A549 (cell line): Measurements from ENCODE around the gene S100A12. TPM values are rescaled to one million over a fixed set of nuclear protein-coding genes. Genes with fewer than 3 reads are reported as not detected.

Source experiments
- ATAC-seq, 2 experiments: fragments of 200-7000 bp in 1 of 2; fragments of >200 bp in 1 of 2; cut with Nextera tagmentation in 1 of 2; cut with Tn5 transposase in 1 of 2; 3 replicates each; pipeline versions ENCODE4 v1.8.0 to v1.9.1; 2018 to 2020; ENCODE audit warnings: mild to moderate bottlenecking in 1 of 2, moderate library complexity in 1 of 2
- CTCF ChIA-PET: fragments of 300-600 bp; sonication (Branson Sonifier 250); formaldehyde crosslinking; extraction: SDS; loops from one replicate; lab custom pipeline; 2021; ENCODE audit warnings: antibody characterized with exemption, inconsistent platforms; lab: Yijun Ruan, JAX
- POLR2A ChIA-PET: fragments of 350-600 bp; formaldehyde crosslinking; extraction: SDS; loops from one replicate; lab custom pipeline; 2021; ENCODE audit warnings: antibody characterized with exemption, inconsistent platforms; lab: Yijun Ruan, JAX
- DNase-seq, 2 experiments: peaks; one replicate each; pipeline versions ENCODE4 v3.0.0 to v3.0.0-alpha.2; 2011 to 2016; ENCODE audit warnings: low read depth in 1 of 2, low spot score in 1 of 2
- FAIRE-seq: peaks from 2 replicates; lab custom pipeline; 2011; peaks lifted over from hg19 to GRCh38; lab: Jason Lieb, UNC
- H3K27ac ChIP-seq, 2 experiments: fragments of >200 bp; sonication (Bioruptor Twin); formaldehyde crosslinking; 3 replicates each; pipeline ENCODE4 v1.5.1; 2016 to 2017
- H3K4me1 ChIP-seq: fragments of >200 bp; sonication (Bioruptor Twin); formaldehyde crosslinking; 3 replicates; pipeline ENCODE4 v1.6.1; 2016
- H3K4me2 ChIP-seq: fragments of >200 bp; sonication (Bioruptor Twin); formaldehyde crosslinking; 3 replicates; pipeline ENCODE4 v1.6.1; 2016
- H3K4me3 ChIP-seq: fragments of >200 bp; sonication (Bioruptor Twin); formaldehyde crosslinking; 3 replicates; pipeline ENCODE4 v1.5.1; 2016
- H3K9me3 ChIP-seq: fragments of >200 bp; sonication (Bioruptor Twin); formaldehyde crosslinking; 3 replicates; pipeline ENCODE4 v1.6.1; 2016
- CHD2 ChIP-seq: fragments of 150-350 bp; IDR thresholded peaks from 2 replicates; pipeline ENCODE4 v1.6.1; 2014; ENCODE audit warnings: low read length; ENCODE audit not compliant: partially characterized antibody
- CHD4 ChIP-seq: fragments of 200-600 bp; sonication (generic); IDR thresholded peaks from 2 replicates; pipeline ENCODE4 v1.6.1; 2016; ENCODE audit warnings: antibody characterized with exemption, mild to moderate bottlenecking, borderline replicate concordance
- CTCF ChIP-seq: fragments of >200 bp; sonication (Bioruptor Twin); formaldehyde crosslinking; IDR thresholded peaks from 3 replicates; pipeline ENCODE4 v1.5.1; 2016
- EHMT2 ChIP-seq: fragments of 200-600 bp; sonication (generic); IDR thresholded peaks from 2 replicates; pipeline ENCODE4 v1.6.1; 2016; ENCODE audit warnings: antibody characterized with exemption, low read depth, mild to moderate bottlenecking, moderate library complexity
- EP300 ChIP-seq, 2 experiments: fragments of >200 bp; sonication (Bioruptor Twin); formaldehyde crosslinking; IDR thresholded peaks; 2 replicates in 1 of 2; 3 replicates in 1 of 2; pipeline ENCODE4 v1.6.1; 2016 to 2017
- ESRRA ChIP-seq: fragments of 150-350 bp; IDR thresholded peaks from 2 replicates; pipeline ENCODE4 v1.6.1; 2014; ENCODE audit warnings: mild to moderate bottlenecking, low read length, borderline replicate concordance
- FOSB ChIP-seq: fragments of 250-450 bp; sonication (Bioruptor Pico); IDR thresholded peaks from 2 replicates; pipeline ENCODE4 v1.5.0; 2020; ENCODE audit warnings: mild to moderate bottlenecking, moderate library complexity
- FOSL2 ChIP-seq, 2 experiments: fragments of 450-650 bp in 1 of 2; fragments of >200 bp in 1 of 2; sonication (Bioruptor Twin) in 1 of 2; formaldehyde crosslinking; IDR thresholded peaks; 2 replicates each; pipeline versions ENCODE4 v1.5.0 to v1.6.1; 2016 to 2020; ENCODE audit warnings: mild to moderate bottlenecking in 1 of 2, moderate library complexity in 1 of 2
- FOXS1 ChIP-seq: fragments of 250-450 bp; sonication (Bioruptor Pico); IDR thresholded peaks from 2 replicates; pipeline ENCODE4 v1.5.0; 2020; ENCODE audit warnings: mild to moderate bottlenecking, moderate library complexity
- GATA3 ChIP-seq: IDR thresholded peaks from 2 replicates; pipeline ENCODE4 v1.6.1; 2012; ENCODE audit warnings: borderline replicate concordance
- HDAC2 ChIP-seq: fragments of 200-600 bp; sonication (generic); IDR thresholded peaks from 2 replicates; pipeline ENCODE4 v1.6.1; 2016
- HMGXB4 ChIP-seq: fragments of 250-450 bp; sonication (Bioruptor Pico); IDR thresholded peaks from 2 replicates; pipeline ENCODE4 v1.5.0; 2021; ENCODE audit warnings: mild to moderate bottlenecking, moderate library complexity, borderline replicate concordance
- KDM5A ChIP-seq: fragments of 200-600 bp; sonication (generic); IDR thresholded peaks from 2 replicates; pipeline ENCODE4 v1.6.1; 2016; ENCODE audit warnings: antibody characterized with exemption, mild to moderate bottlenecking
- MAX ChIP-seq: IDR thresholded peaks from 2 replicates; pipeline ENCODE4 v1.6.1; 2012
- PBX3 ChIP-seq: IDR thresholded peaks from 2 replicates; pipeline ENCODE4 v1.6.1; 2012
- PHF8 ChIP-seq: fragments of 200-600 bp; sonication (generic); IDR thresholded peaks from 2 replicates; pipeline ENCODE4 v1.6.1; 2016; ENCODE audit warnings: low read depth, mild to moderate bottlenecking, antibody characterized with exemption, moderate library complexity, borderline replicate concordance
- RCOR1 ChIP-seq: fragments of 150-350 bp; IDR thresholded peaks from 2 replicates; pipeline ENCODE4 v1.6.1; 2014; ENCODE audit warnings: antibody characterized with exemption, low read length, low read depth
- REST ChIP-seq: fragments of 200-600 bp; sonication (generic); IDR thresholded peaks from 2 replicates; pipeline ENCODE4 v1.6.1; 2016; ENCODE audit warnings: antibody characterized with exemption, mild to moderate bottlenecking, moderate library complexity
- RNF2 ChIP-seq: fragments of 200-600 bp; sonication (generic); IDR thresholded peaks from 2 replicates; pipeline ENCODE4 v1.6.1; 2016; ENCODE audit warnings: low read depth, mild to moderate bottlenecking, antibody characterized with exemption, moderate library complexity, borderline replicate concordance
- SMC3 ChIP-seq: fragments of >200 bp; sonication (Bioruptor Twin); formaldehyde crosslinking; IDR thresholded peaks from 3 replicates; pipeline ENCODE4 v1.6.1; 2018; ENCODE audit warnings: inconsistent platforms
- SREBF2 ChIP-seq: fragments of 450-650 bp; IDR thresholded peaks from 2 replicates; pipeline ENCODE4 v1.6.1; 2014; ENCODE audit warnings: mild to moderate bottlenecking, moderate library complexity
- TFCP2L1 ChIP-seq: fragments of 250-450 bp; sonication (Bioruptor Pico); IDR thresholded peaks from 2 replicates; pipeline ENCODE4 v1.5.0; 2021; ENCODE audit warnings: mild to moderate bottlenecking
- TP53 ChIP-seq: fragments of 250-450 bp; sonication (Bioruptor Pico); IDR thresholded peaks from 2 replicates; pipeline ENCODE4 v1.5.0; 2021; ENCODE audit warnings: mild to moderate bottlenecking, moderate library complexity
- ZNF302 ChIP-seq: fragments of 250-450 bp; sonication (Bioruptor Pico); IDR thresholded peaks from 2 replicates; pipeline ENCODE4 v1.9.0; 2021; ENCODE audit warnings: inconsistent platforms, mild to moderate bottlenecking, moderate library complexity
- WGBS: methylation state at CpG from one replicate; pipeline ENCODE4 v1.1.6; 2017; ENCODE audit errors: missing lambda C conversion rate; 5-methylcytosine and 5-hydroxymethylcytosine counted together
- polyA plus RNA-seq, 4 experiments: library from polyadenylated mRNA; depleted of rRNA in 3 of 4; stranded (reverse); fragments of >200 nt; fragmentation: RNase III in 1 of 4; extraction: RNeasy Plus Mini Kit Qiagen cat#74134 plus additional on column Dnase treatment in 1 of 4; gene quantifications; 2 replicates in 3 of 4; 3 replicates in 1 of 4; pipeline ENCODE4 v1.2.3, GENCODE V29; 2011 to 2017

Gene S100A12
- polyA plus RNA-seq, 2 of the 4 experiments (the other 2 are of a cell fraction) = not detected

- Histone ChIP-seq H3K4me3 (no peak overlapping the region), H3K27ac (no peak overlapping the region), H3K4me2 (no peak overlapping the region), H3K9me3 (no peaks in the 10 kb centered on the region), H3K4me1 (no peaks in the 10 kb centered on the region)
- TF ChIP-seq CTCF (no peak), HDAC2 (no peak), SREBF2 (no peak), EHMT2 (no peak), SMC3 (no peak), TP53 (CRISPR knock-in tag) (no peak), RCOR1 (no peak), EP300 (IDR thresholded peaks at IDR 0.05) (no peak), RNF2 (no peak), MAX (no peak), CHD4 (no peak), FOSL2 (IDR thresholded peaks at IDR 0.05) (no peak), FOSL2 (CRISPR knock-in tag; IDR thresholded peaks at IDR 0.05) (no peak), REST (no peak), PHF8 (no peak), ZNF302 (CRISPR knock-in tag) (no peak)
- 3% methylated on average over 3 of the region's 3 CpGs for whole genome bisulfite sequencing
- ChIA-PET CTCF (interaction anchor here (1.1 to 5.7 kb wide), 4 partner anchors 8 to 151 kb away, joined by 4 to 41 read pairs (median 18); no protein-coding TSS in a partner anchor), POLR2A (no interaction called here)
- FAIRE-seq (no peak), DNase-seq (no peak), ATAC-seq (no peak)
Observed at GRCh38 chr1:153344718-153345025, 30.7 kb downstream of the S100A12 start.

GRCh38 chr1:153343811-153344717 is 31.4 kb downstream of the S100A12 start:
- H3K9me3 ChIP-seq = no peaks in the 10 kb centered on the region
- ChIA-PET CTCF (interaction anchor here (0.8 to 5.7 kb wide), 5 partner anchors 9 to 151 kb away, joined by 3 to 41 read pairs (median 4); no protein-coding TSS in a partner anchor), POLR2A (no interaction called here)
- H3K4me1 ChIP-seq = no peaks in the 10 kb centered on the region
- DNase-seq (no peak), FAIRE-seq (no peak), ATAC-seq (no peak)
- WGBS = 8% methylated on average over 9 of the region's 9 CpGs
- no peak overlapping the region for H3K4me2 ChIP-seq
- H3K27ac ChIP-seq = no peak overlapping the region
- no peak overlapping the region for H3K4me3 ChIP-seq
- TF ChIP-seq FOXS1 = no peak
- no peak for TF ChIP-seq KDM5A
- TF ChIP-seq TFCP2L1 (CRISPR knock-in tag) = no peak
- TF ChIP-seq FOSB (CRISPR knock-in tag) = no peak
- TF ChIP-seq HDAC2 = no peak
- no peak for TF ChIP-seq HMGXB4 (CRISPR knock-in tag)
- TF ChIP-seq EHMT2 = no peak
- no peak for TF ChIP-seq ESRRA
- no peak for TF ChIP-seq PBX3
- no peak for TF ChIP-seq GATA3
- TF ChIP-seq CHD2 = no peak
- TF ChIP-seq MAX = no peak
